ENCODE measurements around the gene NUP160.

The NUP160 gene

GRCh38 chr11:47847537-47847891 lies 636 bp downstream of the NUP160 start:
- peaks cover 4% of the 10 kb centered on the region for H3F3A ChIP-seq (ENCODE audit: insufficient read depth, low read length)
- H3K9me3 ChIP-seq (ENCODE audit: low read length): no peaks in the 10 kb centered on the region
- no peak overlapping the region for H2AFZ ChIP-seq (ENCODE audit: low read length)
- H3K36me3 ChIP-seq (ENCODE audit: insufficient read depth, low read length): peaks cover 43% of the 10 kb centered on the region
- peak overlapping the region; percentile 88 for H3K4me3 ChIP-seq (ENCODE audit: low read depth, low read length, poor library complexity, severe bottlenecking)
- H3K27ac ChIP-seq (ENCODE audit: low read depth, low read length, poor library complexity, severe bottlenecking): peak overlapping the region; percentile 64
- peak overlapping the region; percentile 94 for H3K9ac ChIP-seq (ENCODE audit: low read length)
- peaks cover 34% of the 10 kb centered on the region for H3K79me2 ChIP-seq (ENCODE audit: insufficient read depth, low read length)
- peak overlapping the region; percentile 84 for H3K4me2 ChIP-seq (ENCODE audit: low read length)
- H3K4me1 ChIP-seq (ENCODE audit: insufficient read depth, low read length, severe bottlenecking): peaks cover 48% of the 10 kb centered on the region
- H3K9me2 ChIP-seq (ENCODE audit: low read depth, low read length): no peaks in the 10 kb centered on the region
- no peak for TF ChIP-seq CTCF (IDR thresholded peaks at IDR 0.05; ENCODE audit: low read length)
- TF ChIP-seq EZH2 (IDR thresholded peaks at IDR 0.05; ENCODE audit: borderline replicate concordance, low read length): no peak
- H4K20me1 ChIP-seq (ENCODE audit: insufficient read depth, low read length): no peaks in the 10 kb centered on the region
- no peaks in the 10 kb centered on the region for H3K27me3 ChIP-seq (ENCODE audit: insufficient read depth, low read length)

- Histone ChIP-seq H3K9me3 (ENCODE audit: low read length) (no peaks in the 10 kb centered on the region), H3K9me2 (ENCODE audit: low read depth, low read length) (no peaks in the 10 kb centered on the region), H3K36me3 (ENCODE audit: insufficient read depth, low read length) (peaks cover 48% of the 10 kb centered on the region), H3K4me1 (ENCODE audit: insufficient read depth, low read length, severe bottlenecking) (peaks cover 42% of the 10 kb centered on the region), H3K27me3 (ENCODE audit: insufficient read depth, low read length) (no peaks in the 10 kb centered on the region), H2AFZ (ENCODE audit: low read length) (no peak overlapping the region), H3K9ac (ENCODE audit: low read length) (peak overlapping the region; percentile 94), H3K4me3 (ENCODE audit: low read depth, low read length, poor library complexity, severe bottlenecking) (peak overlapping the region; percentile 88), H3K79me2 (ENCODE audit: insufficient read depth, low read length) (peaks cover 37% of the 10 kb centered on the region), H3F3A (ENCODE audit: insufficient read depth, low read length) (no peaks in the 10 kb centered on the region; the same call in 1 of the 2 replicates), H3K4me2 (ENCODE audit: low read length) (peak overlapping the region; percentile 84), H3K27ac (ENCODE audit: low read depth, low read length, poor library complexity, severe bottlenecking) (no peak overlapping the region), H4K20me1 (ENCODE audit: insufficient read depth, low read length) (no peaks in the 10 kb centered on the region)
- TF ChIP-seq EZH2 (IDR thresholded peaks at IDR 0.05; ENCODE audit: borderline replicate concordance, low read length): no peak
- no peak for TF ChIP-seq CTCF (IDR thresholded peaks at IDR 0.05; ENCODE audit: low read length)
These were observed 1.2 kb downstream of the NUP160 start for GRCh38 chr11:47846998-47847397.

- no peaks in the 10 kb centered on the region for H4K20me1 ChIP-seq (ENCODE audit: insufficient read depth, low read length)
- H3K36me3 ChIP-seq (ENCODE audit: insufficient read depth, low read length): peaks cover 80% of the 10 kb centered on the region
- no peaks in the 10 kb centered on the region for H3K9me3 ChIP-seq (ENCODE audit: low read length)
- no peaks in the 10 kb centered on the region for H3K9me2 ChIP-seq (ENCODE audit: low read depth, low read length)
- no peaks in the 10 kb centered on the region for H3K27me3 ChIP-seq (ENCODE audit: insufficient read depth, low read length)
- H3F3A ChIP-seq (ENCODE audit: insufficient read depth, low read length): no peaks in the 10 kb centered on the region
- no peak overlapping the region for H3K9ac ChIP-seq (ENCODE audit: low read length)
- H3K79me2 ChIP-seq (ENCODE audit: insufficient read depth, low read length): peaks cover 38% of the 10 kb centered on the region
- no peak overlapping the region for H3K4me3 ChIP-seq (ENCODE audit: low read depth, low read length, poor library complexity, severe bottlenecking)
- no peak overlapping the region for H2AFZ ChIP-seq (ENCODE audit: low read length)
- TF ChIP-seq EZH2 (IDR thresholded peaks at IDR 0.05; ENCODE audit: borderline replicate concordance, low read length): no peak
- TF ChIP-seq CTCF (IDR thresholded peaks at IDR 0.05; ENCODE audit: low read length): no peak
- H3K4me2 ChIP-seq (ENCODE audit: low read length): no peak overlapping the region
- peaks cover 11% of the 10 kb centered on the region for H3K4me1 ChIP-seq (ENCODE audit: insufficient read depth, low read length, severe bottlenecking)
- H3K27ac ChIP-seq (ENCODE audit: low read depth, low read length, poor library complexity, severe bottlenecking): no peak overlapping the region
These were observed 4.6 kb downstream of the NUP160 start for GRCh38 chr11:47843361-47844055.

Measured in OCI-LY1 (cell line).